T-helper 17 cell (primary cell): Measurements from ENCODE around the gene PJA2. TPM values are rescaled to one million over a fixed set of nuclear protein-coding genes. Genes with fewer than 3 reads are reported as not detected.

Source experiments
- ATAC-seq: fragments of 150-1000 bp; cut with Tn5 transposase; 2 replicates; pipeline ENCODE4 v1.10.0; 2021; ENCODE audit warnings: mild to moderate bottlenecking, moderate library complexity
- DNase-seq, 3 donors: peaks; one replicate each; pipeline versions ENCODE4 v3.0.0 to v3.0.0-alpha.2; 2020 to 2021
- H3K9me3 ChIP-seq: one replicate; pipeline ENCODE4 v1.7.0; 2013; ENCODE audit warnings: low read length, mild to moderate bottlenecking; ENCODE audit not compliant: control insufficient read depth, poor library complexity, severe bottlenecking
- H3K27ac Mint-ChIP-seq: one replicate; pipeline ENCODE4 v1.8.0; 2022; ENCODE audit warnings: mild to moderate bottlenecking, moderate library complexity, mixed read lengths
- H3K27me3 Mint-ChIP-seq: one replicate; pipeline ENCODE4 v1.8.0; 2022; ENCODE audit warnings: mixed read lengths
- H3K36me3 Mint-ChIP-seq: one replicate; pipeline ENCODE4 v1.8.0; 2022; ENCODE audit warnings: low read depth, mixed read lengths
- H3K4me1 Mint-ChIP-seq: one replicate; pipeline ENCODE4 v1.8.0; 2022; ENCODE audit warnings: mild to moderate bottlenecking, mixed read lengths
- H3K4me3 Mint-ChIP-seq: one replicate; pipeline ENCODE4 v1.8.0; 2022; ENCODE audit warnings: mild to moderate bottlenecking, moderate library complexity, mixed read lengths
- total RNA-seq, 4 donors: library from RNA in 2 of 4; stranded (reverse) in 2 of 4; gene quantifications; one replicate each; pipeline ENCODE4 v1.2.3 and lab custom pipeline; 2022 to 2026

The PJA2 gene
- total RNA-seq, 2 donors from 2014 or later: 63.9 to 68.0 TPM

GRCh38 chr5:109399092-109399759, 10.5 kb downstream of the PJA2 start:
- H3K9me3 ChIP-seq: no peaks in the 10 kb centered on the region
- Mint-ChIP-seq H3K4me1 (peaks cover 40% of the 10 kb centered on the region), H3K36me3 (peaks cover 4% of the 10 kb centered on the region), H3K4me3 (peak overlapping the region; percentile 67), H3K27ac (no peak overlapping the region), H3K27me3 (no peaks in the 10 kb centered on the region)
- no peak for ATAC-seq
- DNase-seq: no peak

GRCh38 chr5:109396965-109397364, 12.8 kb downstream of the PJA2 start:
- no peaks in the 10 kb centered on the region for H3K9me3 ChIP-seq
- no peak overlapping the region for H3K27ac Mint-ChIP-seq
- no peak overlapping the region for H3K4me3 Mint-ChIP-seq
- no peaks in the 10 kb centered on the region for H3K27me3 Mint-ChIP-seq
- ATAC-seq: no peak
- DNase-seq: no peak
- H3K36me3 Mint-ChIP-seq: peaks cover 4% of the 10 kb centered on the region
- peaks cover 39% of the 10 kb centered on the region for H3K4me1 Mint-ChIP-seq

GRCh38 chr5:109394806-109395205, 15.0 kb downstream of the PJA2 start:
- H3K4me1 Mint-ChIP-seq: peaks cover 45% of the 10 kb centered on the region
- no peak overlapping the region for H3K4me3 Mint-ChIP-seq
- peak overlapping the region; percentile 56 for H3K27ac Mint-ChIP-seq
- no peak for ATAC-seq
- peaks cover 4% of the 10 kb centered on the region for H3K36me3 Mint-ChIP-seq
- no peak for DNase-seq
- no peaks in the 10 kb centered on the region for H3K9me3 ChIP-seq
- no peaks in the 10 kb centered on the region for H3K27me3 Mint-ChIP-seq

- Mint-ChIP-seq H3K36me3 (no peaks in the 10 kb centered on the region), H3K27me3 (no peaks in the 10 kb centered on the region), H3K27ac (peak overlapping the region; percentile 0), H3K4me3 (no peak overlapping the region), H3K4me1 (peaks cover 55% of the 10 kb centered on the region)
- DNase-seq (no peak), ATAC-seq (no peak)
- H3K9me3 ChIP-seq: no peaks in the 10 kb centered on the region
These were observed 19.6 kb downstream of the PJA2 start for GRCh38 chr5:109390188-109390587.

- Mint-ChIP-seq H3K4me3 (no peak overlapping the region), H3K27me3 (no peaks in the 10 kb centered on the region), H3K27ac (peak overlapping the region; percentile 19), H3K4me1 (peaks cover 47% of the 10 kb centered on the region), H3K36me3 (no peaks in the 10 kb centered on the region)
- no peaks in the 10 kb centered on the region for H3K9me3 ChIP-seq
- no peak for DNase-seq
- ATAC-seq: no peak
These were observed 21.4 kb downstream of the PJA2 start for GRCh38 chr5:109388407-109388806.

GRCh38 chr5:109387408-109387974, 22.3 kb downstream of the PJA2 start:
- no peak for ATAC-seq
- Mint-ChIP-seq H3K36me3 (no peaks in the 10 kb centered on the region), H3K27ac (peak overlapping the region; percentile 62), H3K4me3 (peak overlapping the region; percentile 19), H3K4me1 (peaks cover 43% of the 10 kb centered on the region), H3K27me3 (no peaks in the 10 kb centered on the region)
- no peaks in the 10 kb centered on the region for H3K9me3 ChIP-seq
- DNase-seq: no peak

GRCh38 chr5:109378095-109378494, 31.7 kb downstream of the PJA2 start:
- Mint-ChIP-seq H3K4me3 (no peak overlapping the region), H3K36me3 (peaks cover 7% of the 10 kb centered on the region), H3K4me1 (peaks cover 26% of the 10 kb centered on the region), H3K27me3 (no peaks in the 10 kb centered on the region), H3K27ac (no peak overlapping the region)
- no peaks in the 10 kb centered on the region for H3K9me3 ChIP-seq
- ATAC-seq (no peak), DNase-seq (no peak)

- DNase-seq: no peak
- no peaks in the 10 kb centered on the region for H3K9me3 ChIP-seq
- ATAC-seq: no peak
- H3K27ac Mint-ChIP-seq: no peak overlapping the region
- H3K27me3 Mint-ChIP-seq: no peaks in the 10 kb centered on the region
- H3K4me3 Mint-ChIP-seq: no peak overlapping the region
- peaks cover 10% of the 10 kb centered on the region for H3K36me3 Mint-ChIP-seq
- H3K4me1 Mint-ChIP-seq: peaks cover 39% of the 10 kb centered on the region
These were observed 35.1 kb downstream of the PJA2 start for GRCh38 chr5:109374625-109375024.

GRCh38 chr5:109373932-109374331, 35.8 kb downstream of the PJA2 start:
- H3K9me3 ChIP-seq: no peaks in the 10 kb centered on the region
- H3K4me3 Mint-ChIP-seq: no peak overlapping the region
- ATAC-seq (no peak), DNase-seq (no peak)
- peaks cover 38% of the 10 kb centered on the region for H3K4me1 Mint-ChIP-seq
- H3K27ac Mint-ChIP-seq: no peak overlapping the region
- H3K36me3 Mint-ChIP-seq: peaks cover 9% of the 10 kb centered on the region
- H3K27me3 Mint-ChIP-seq: no peaks in the 10 kb centered on the region

GRCh38 chr5:109370343-109370742, 39.4 kb downstream of the PJA2 start:
- no peaks in the 10 kb centered on the region for H3K27me3 Mint-ChIP-seq
- ATAC-seq (no peak), DNase-seq (no peak)
- no peak overlapping the region for H3K4me3 Mint-ChIP-seq
- H3K4me1 Mint-ChIP-seq: peaks cover 26% of the 10 kb centered on the region
- H3K36me3 Mint-ChIP-seq: peaks cover 7% of the 10 kb centered on the region
- no peak overlapping the region for H3K27ac Mint-ChIP-seq
- H3K9me3 ChIP-seq: no peaks in the 10 kb centered on the region

- Mint-ChIP-seq H3K27ac (no peak overlapping the region), H3K4me1 (peaks cover 23% of the 10 kb centered on the region)
These were observed 44.1 kb downstream of the PJA2 start for GRCh38 chr5:109365653-109366052.

GRCh38 chr5:109364977-109365376, 44.8 kb downstream of the PJA2 start:
- Mint-ChIP-seq H3K4me1 (peaks cover 20% of the 10 kb centered on the region), H3K27ac (no peak overlapping the region)

More at GRCh38 chr5:109365653-109366052, 44.1 kb downstream of the PJA2 start:
- DNase-seq (no peak), ATAC-seq (no peak)
- H3K9me3 ChIP-seq: no peaks in the 10 kb centered on the region
- H3K27me3 Mint-ChIP-seq: no peaks in the 10 kb centered on the region
- peaks cover 17% of the 10 kb centered on the region for H3K36me3 Mint-ChIP-seq
- H3K4me3 Mint-ChIP-seq: no peak overlapping the region

GRCh38 chr5:109359642-109360041, 50.1 kb downstream of the PJA2 start:
- Mint-ChIP-seq H3K36me3 (peaks cover 16% of the 10 kb centered on the region), H3K4me3 (no peak overlapping the region), H3K27ac (no peak overlapping the region), H3K27me3 (no peaks in the 10 kb centered on the region), H3K4me1 (peaks cover 26% of the 10 kb centered on the region)
- no peaks in the 10 kb centered on the region for H3K9me3 ChIP-seq
- DNase-seq (no peak), ATAC-seq (no peak)

More at GRCh38 chr5:109364977-109365376, 44.8 kb downstream of the PJA2 start:
- H3K9me3 ChIP-seq: no peaks in the 10 kb centered on the region
- peaks cover 17% of the 10 kb centered on the region for H3K36me3 Mint-ChIP-seq
- no peak overlapping the region for H3K4me3 Mint-ChIP-seq
- no peak for DNase-seq
- H3K27me3 Mint-ChIP-seq: no peaks in the 10 kb centered on the region
- ATAC-seq: no peak

GRCh38 chr5:109357807-109358206, 52.0 kb downstream of the PJA2 start:
- Mint-ChIP-seq H3K4me1 (peaks cover 20% of the 10 kb centered on the region), H3K36me3 (peaks cover 10% of the 10 kb centered on the region), H3K4me3 (no peak overlapping the region), H3K27me3 (no peaks in the 10 kb centered on the region), H3K27ac (peak overlapping the region; percentile 44)
- H3K9me3 ChIP-seq: no peaks in the 10 kb centered on the region
- ATAC-seq: no peak
- DNase-seq: no peak
